ENCODE data around the gene DAGLA.

DAGLA gene

GRCh38 chr11:61778357-61778886, 98.2 kb downstream of the DAGLA start:
- TF ChIP-seq ZNF274 (IDR thresholded peaks at IDR 0.05; ENCODE audit: low read depth, low read length), result no peak
- H3K4me3 ChIP-seq (ENCODE audit: low read length), result no peak overlapping the region

GRCh38 chr11:61778920-61779650, 98.9 kb downstream of the DAGLA start:
- no peak for TF ChIP-seq ZNF274 (IDR thresholded peaks at IDR 0.05; ENCODE audit: low read depth, low read length)
- H3K4me3 ChIP-seq (ENCODE audit: low read length), result no peak overlapping the region

DNA sequence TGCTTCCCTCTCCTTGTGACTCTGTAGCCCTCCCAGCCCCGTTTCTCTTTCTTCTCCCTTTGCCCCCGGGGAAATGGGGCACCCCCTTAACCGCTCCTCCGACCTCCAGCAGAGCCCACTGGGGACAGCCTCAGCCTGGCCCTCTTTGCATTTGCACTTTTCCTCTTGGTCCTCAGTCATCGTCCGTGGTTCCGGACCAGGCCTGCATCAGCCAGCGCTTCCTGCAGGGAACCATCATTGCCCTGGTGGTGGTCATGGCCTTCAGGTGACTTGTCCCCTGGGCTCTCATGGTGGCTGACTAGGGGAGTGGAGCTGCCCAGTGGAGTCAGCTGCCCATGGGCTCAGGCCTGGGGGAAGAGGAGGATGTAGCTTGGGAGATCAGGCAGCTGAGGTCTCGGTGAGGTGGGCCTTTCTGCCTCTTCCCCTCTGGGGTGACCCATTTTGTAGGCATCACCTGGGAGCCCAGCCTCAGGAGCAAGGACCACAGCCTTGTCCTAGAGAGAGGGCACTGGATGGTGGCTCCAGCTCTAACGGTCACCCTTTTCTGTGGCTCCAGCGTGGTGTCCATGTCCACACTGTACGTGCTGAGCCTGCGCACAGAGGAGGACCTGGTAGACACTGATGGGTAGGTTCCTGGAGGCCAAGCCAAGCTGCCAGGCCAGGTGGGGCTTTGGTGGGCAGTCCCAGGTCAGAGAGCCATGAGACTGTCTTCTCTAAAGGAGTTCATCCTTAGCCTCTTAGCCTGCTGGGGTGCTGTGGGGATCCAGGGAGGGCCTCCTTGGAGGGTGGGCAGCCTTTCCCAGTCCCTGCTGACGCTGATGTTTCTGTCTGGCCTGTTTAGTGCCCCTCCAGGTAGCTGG, 99.7 kb downstream of the DAGLA start:
- TF ChIP-seq ZNF274 (IDR thresholded peaks at IDR 0.05; ENCODE audit: low read depth, low read length), result no peak
- H3K4me3 ChIP-seq (ENCODE audit: low read length), result no peak overlapping the region

- TF ChIP-seq ZNF274 (IDR thresholded peaks at IDR 0.05; ENCODE audit: low read depth, low read length), result no peak
- no peak overlapping the region for H3K4me3 ChIP-seq (ENCODE audit: low read length)
These were observed 100.5 kb downstream of the DAGLA start for GRCh38 chr11:61780581-61781162.

GRCh38 chr11:61781585-61781984, 101.4 kb downstream of the DAGLA start:
- no peak overlapping the region for H3K4me3 ChIP-seq (ENCODE audit: low read length)
- no peak for TF ChIP-seq ZNF274 (IDR thresholded peaks at IDR 0.05; ENCODE audit: low read depth, low read length)

- H3K4me3 ChIP-seq (ENCODE audit: low read length), result no peak overlapping the region
- no peak for TF ChIP-seq ZNF274 (IDR thresholded peaks at IDR 0.05; ENCODE audit: low read depth, low read length)
These were observed 102.1 kb downstream of the DAGLA start for GRCh38 chr11:61782299-61782698.

DNA sequence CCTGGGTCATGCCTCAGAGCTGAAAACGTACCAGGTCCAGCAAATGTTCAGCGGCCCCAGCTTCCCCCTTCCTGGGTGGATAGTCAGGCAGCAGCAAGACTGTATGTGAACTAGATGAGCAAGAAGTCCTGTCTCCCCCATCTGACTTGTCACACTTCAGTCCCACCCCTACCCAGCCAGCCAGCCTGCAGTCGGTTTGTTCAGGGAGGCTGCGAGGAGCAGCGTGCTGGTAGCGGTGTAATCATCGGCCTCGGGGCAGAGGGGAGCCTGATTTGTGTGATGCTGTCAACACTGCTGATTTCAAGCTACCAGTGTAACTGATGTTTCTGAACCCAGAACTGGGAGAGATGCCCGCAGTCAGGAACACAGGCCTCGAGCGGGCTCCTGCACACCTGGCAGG, 102.7 kb downstream of the DAGLA start:
- no peak for TF ChIP-seq ZNF274 (IDR thresholded peaks at IDR 0.05; ENCODE audit: low read depth, low read length)
- no peak overlapping the region for H3K4me3 ChIP-seq (ENCODE audit: low read length)

GRCh38 chr11:61783717-61784505, 103.7 kb downstream of the DAGLA start:
- no peak for TF ChIP-seq ZNF274 (IDR thresholded peaks at IDR 0.05; ENCODE audit: low read depth, low read length)
- no peak overlapping the region for H3K4me3 ChIP-seq (ENCODE audit: low read length)

DNA sequence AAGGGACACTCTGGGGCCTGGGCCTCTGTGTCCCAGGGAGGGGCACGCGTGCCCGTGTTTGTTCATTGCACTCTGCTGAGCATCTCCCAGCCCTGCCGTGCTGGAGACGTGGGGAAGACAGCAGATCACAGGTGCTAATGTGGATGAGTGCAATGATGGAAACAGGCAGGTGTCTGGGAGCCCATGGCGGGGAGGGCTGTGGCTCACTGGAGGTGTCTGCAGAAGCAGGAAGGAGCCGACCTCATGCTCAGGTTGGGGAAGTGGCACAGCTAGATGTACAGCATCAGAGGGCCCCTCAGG, 104.3 kb downstream of the DAGLA start:
- no peak overlapping the region for H3K4me3 ChIP-seq (ENCODE audit: low read length)
- TF ChIP-seq ZNF274 (IDR thresholded peaks at IDR 0.05; ENCODE audit: low read depth, low read length), result no peak

DNA sequence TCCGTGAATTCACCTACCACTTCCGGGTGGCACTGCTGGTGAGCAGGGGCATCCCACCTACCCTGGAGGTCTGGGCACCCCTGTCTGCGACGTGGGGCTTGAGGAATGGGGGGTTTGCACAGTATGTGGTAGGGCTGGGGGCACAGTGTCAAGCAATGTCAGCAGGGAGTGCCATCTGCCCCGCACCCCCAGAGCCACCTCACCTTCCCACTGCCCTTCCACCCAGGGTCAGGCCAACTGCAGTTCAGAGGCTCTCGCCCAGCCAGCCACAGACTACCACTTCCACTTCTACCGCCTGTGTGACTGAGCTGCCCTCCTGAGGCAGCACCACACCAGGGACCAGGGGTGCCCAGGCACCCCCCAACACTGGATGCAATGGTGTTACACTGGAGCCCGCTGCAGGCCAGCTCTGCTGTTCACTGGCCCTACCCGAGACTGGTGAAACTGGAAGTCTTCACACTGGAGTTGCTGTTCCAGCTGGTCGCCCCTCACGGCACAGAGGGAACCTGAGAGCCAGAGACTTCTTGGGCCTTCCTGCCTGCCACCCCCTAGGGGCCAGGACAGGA, 105.7 kb downstream of the DAGLA start:
- no peak for TF ChIP-seq ZNF274 (IDR thresholded peaks at IDR 0.05; ENCODE audit: low read depth, low read length)
- no peak overlapping the region for H3K4me3 ChIP-seq (ENCODE audit: low read length)

GRCh38 chr11:61787928-61788491, 107.8 kb downstream of the DAGLA start:
- no peak overlapping the region for H3K4me3 ChIP-seq (ENCODE audit: low read length)
- TF ChIP-seq ZNF274 (IDR thresholded peaks at IDR 0.05; ENCODE audit: low read depth, low read length), result no peak

DNA sequence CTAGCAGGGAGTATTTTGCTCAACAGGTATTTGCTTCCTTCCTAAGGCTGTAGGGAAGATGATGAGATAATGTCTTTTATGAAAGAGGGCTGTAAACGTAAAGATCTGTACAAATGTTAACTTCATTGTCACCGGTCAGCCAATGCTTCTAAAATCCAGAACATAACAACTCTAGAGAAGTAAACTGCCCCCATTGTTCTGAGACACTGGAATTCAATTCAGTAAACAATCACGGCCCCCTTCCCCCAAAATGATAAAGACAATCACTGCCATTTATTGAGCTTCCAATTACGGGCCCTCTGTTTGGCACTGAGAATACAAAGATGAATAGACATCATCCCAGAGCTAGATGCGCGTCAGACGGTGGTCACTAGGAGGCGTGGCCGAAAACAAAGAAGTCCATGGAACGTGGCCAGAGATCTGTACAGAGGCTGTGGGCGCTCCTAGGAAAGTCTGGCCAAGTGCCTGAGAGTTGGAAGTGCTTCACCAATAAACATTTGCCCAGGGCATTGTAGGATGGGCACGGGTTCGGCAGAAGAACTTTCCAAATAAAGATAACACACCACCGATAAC, 111.6 kb downstream of the DAGLA start:
- no peak for TF ChIP-seq ZNF274 (IDR thresholded peaks at IDR 0.05; ENCODE audit: low read depth, low read length)
- H3K4me3 ChIP-seq (ENCODE audit: low read length), result peak overlapping the region; percentile 97
